Panc1 (cell line): ENCODE results near the gene SLC16A3. TPM values are rescaled to one million over a fixed set of nuclear protein-coding genes. Genes with fewer than 3 reads are reported as not detected.

Experiments used
- ATAC-seq: fragments of 200-7000 bp; cut with Tn5 transposase; 2 replicates; pipeline ENCODE4 v1.9.1; 2020; ENCODE audit warnings: mild to moderate bottlenecking, moderate library complexity
- BruUV-seq: library from RNA; stranded (reverse); fragments of 400-500 nt; replicated peaks from 2 replicates; lab custom pipeline; 2021; lab: Mats Ljungman, UMichigan
- CTCF ChIA-PET: fragments of 300-600 bp; sonication (Branson Sonifier 250); formaldehyde crosslinking; loops from one replicate; lab custom pipeline; 2022; ENCODE audit warnings: antibody characterized with exemption; lab: Charles Lee
- POLR2A ChIA-PET: fragments of 300-600 bp; sonication (Branson Sonifier 250); formaldehyde crosslinking; loops from one replicate; lab custom pipeline; 2022; ENCODE audit warnings: antibody characterized with exemption; lab: Charles Lee
- DNase-seq: peaks from one replicate; pipeline ENCODE4 v3.0.0-alpha.2; 2010; ENCODE audit warnings: low read depth, low spot score
- H3K27ac ChIP-seq: 2 replicates; pipeline ENCODE4 v1.5.1; 2011; ENCODE audit warnings: mild to moderate bottlenecking, low read length, inconsistent platforms
- H3K27me3 ChIP-seq: fragments of 200-500 bp; sonication (Bioruptor generic); 2 replicates; pipeline ENCODE4 v1.6.0; 2014; ENCODE audit warnings: low read length, inconsistent platforms; ENCODE audit not compliant: control insufficient read depth, insufficient read depth
- H3K36me3 ChIP-seq: fragments of 200-500 bp; sonication (Bioruptor generic); 2 replicates; pipeline ENCODE4 v1.5.1; 2014; ENCODE audit warnings: inconsistent platforms, mild to moderate bottlenecking, low read length, moderate library complexity; ENCODE audit not compliant: control insufficient read depth, insufficient read depth
- H3K4me1 ChIP-seq: 2 replicates; pipeline ENCODE4 v1.5.1; 2011; ENCODE audit warnings: inconsistent platforms, mild to moderate bottlenecking, low read length, moderate library complexity; ENCODE audit not compliant: control insufficient read depth, insufficient read depth
- H3K4me3 ChIP-seq, 2 experiments: 2 replicates each; pipeline ENCODE4 v1.5.1; 2011 to 2012; ENCODE audit warnings: low read depth in 2 of 2, low read length in 2 of 2, mild to moderate bottlenecking in 2 of 2, inconsistent platforms in 1 of 2, moderate library complexity in 1 of 2
- H3K9me3 ChIP-seq: fragments of 200-500 bp; sonication (Bioruptor generic); 2 replicates; pipeline ENCODE4 v1.5.1; 2014; ENCODE audit warnings: low read depth, mild to moderate bottlenecking, inconsistent platforms, low read length, moderate library complexity; ENCODE audit not compliant: control insufficient read depth, insufficient read depth
- POLR2AphosphoS5 ChIP-seq: IDR thresholded peaks from 2 replicates; pipeline ENCODE4 v1.6.1; 2012; ENCODE audit warnings: mild to moderate bottlenecking, low read depth, low read length, moderate library complexity
- SIN3A ChIP-seq: IDR thresholded peaks from 2 replicates; pipeline ENCODE4 v1.6.1; 2012; ENCODE audit warnings: low read depth, mild to moderate bottlenecking, low read length, moderate library complexity, borderline replicate concordance; ENCODE audit not compliant: insufficient read depth
- TCF7L2 ChIP-seq: IDR thresholded peaks from 2 replicates; pipeline ENCODE4 v1.6.1; 2011; ENCODE audit warnings: mild to moderate bottlenecking, low read depth, low read length, inconsistent platforms
- in situ Hi-C: cut with HindIII; loops from 2 replicates; pipeline ENCODE4 v1.10.0; 2016; ENCODE audit warnings: low sequenced_read_pairs, low pct_unique_long_range_greater_than_20kb
- intact Hi-C: fragments of 100-400 bp; cut with micrococcal nuclease; formaldehyde crosslinking; loops from one replicate; pipeline ENCODE4 v1.10.0; 2022; ENCODE audit not compliant: unreplicated experiment
- total RNA-seq: library from RNA; stranded (reverse); gene quantifications from one replicate; pipeline ENCODE4 v1.2.1, GENCODE V29; 2021; ENCODE audit not compliant: unreplicated experiment
- TF ChIP-seq, protein P1 (sequence below): fragments of 450-650 bp; IDR thresholded peaks from 2 replicates; pipeline ENCODE4 v1.5.1; 2017; ENCODE audit warnings: mild to moderate bottlenecking
- TF ChIP-seq, protein P2 (sequence below), 2 experiments: IDR thresholded peaks; 2 replicates each; pipeline ENCODE4 v1.6.1; 2011 to 2012; ENCODE audit warnings: low read depth in 2 of 2, control low read depth in 1 of 2, low read length in 1 of 2, mild to moderate bottlenecking in 1 of 2, moderate library complexity in 1 of 2; ENCODE audit not compliant: insufficient read depth in 1 of 2

SLC16A3 gene
- total RNA-seq, 1 experiment from 2014 or later: 581 TPM

DNA sequence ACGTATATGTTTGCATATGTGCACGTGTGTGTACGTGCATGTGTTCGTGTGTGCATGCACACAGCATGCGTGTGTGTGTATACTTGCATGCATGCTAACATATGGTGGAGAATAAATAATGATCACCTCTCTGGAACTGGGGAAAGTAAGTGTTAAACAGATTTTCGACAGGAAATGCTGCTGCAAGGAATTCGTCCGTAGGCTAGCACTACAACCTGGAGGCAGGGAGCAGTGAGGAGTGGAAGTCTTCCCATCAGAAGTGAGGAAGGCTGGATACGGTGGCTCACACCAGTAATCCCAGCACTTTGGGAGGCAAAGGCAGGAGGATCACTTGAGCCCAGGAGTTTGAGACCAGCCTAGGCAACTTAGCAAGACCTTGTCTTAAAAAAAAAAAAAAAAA is 49.5 kb downstream of the SLC16A3 start:
- H3K4me1 ChIP-seq: peaks cover 31% of the 10 kb centered on the region
- no TSS peak for BruUV-seq
- H3K27me3 ChIP-seq: no peaks in the 10 kb centered on the region
- H3K36me3 ChIP-seq: no peaks in the 10 kb centered on the region; the same call in 1 of the 2 replicates
- no peaks in the 10 kb centered on the region for H3K9me3 ChIP-seq
- intact Hi-C loops: no loop called here
- no peak overlapping the region for H3K4me3 ChIP-seq
- in situ Hi-C loops: no loop called here
- ChIA-PET POLR2A (no interaction called here), CTCF (no interaction called here)
- TF ChIP-seq, protein P1, sequence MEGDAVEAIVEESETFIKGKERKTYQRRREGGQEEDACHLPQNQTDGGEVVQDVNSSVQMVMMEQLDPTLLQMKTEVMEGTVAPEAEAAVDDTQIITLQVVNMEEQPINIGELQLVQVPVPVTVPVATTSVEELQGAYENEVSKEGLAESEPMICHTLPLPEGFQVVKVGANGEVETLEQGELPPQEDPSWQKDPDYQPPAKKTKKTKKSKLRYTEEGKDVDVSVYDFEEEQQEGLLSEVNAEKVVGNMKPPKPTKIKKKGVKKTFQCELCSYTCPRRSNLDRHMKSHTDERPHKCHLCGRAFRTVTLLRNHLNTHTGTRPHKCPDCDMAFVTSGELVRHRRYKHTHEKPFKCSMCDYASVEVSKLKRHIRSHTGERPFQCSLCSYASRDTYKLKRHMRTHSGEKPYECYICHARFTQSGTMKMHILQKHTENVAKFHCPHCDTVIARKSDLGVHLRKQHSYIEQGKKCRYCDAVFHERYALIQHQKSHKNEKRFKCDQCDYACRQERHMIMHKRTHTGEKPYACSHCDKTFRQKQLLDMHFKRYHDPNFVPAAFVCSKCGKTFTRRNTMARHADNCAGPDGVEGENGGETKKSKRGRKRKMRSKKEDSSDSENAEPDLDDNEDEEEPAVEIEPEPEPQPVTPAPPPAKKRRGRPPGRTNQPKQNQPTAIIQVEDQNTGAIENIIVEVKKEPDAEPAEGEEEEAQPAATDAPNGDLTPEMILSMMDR: no peak
- no peak for TF ChIP-seq POLR2AphosphoS5
- no peak for TF ChIP-seq SIN3A
- TF ChIP-seq, protein P2, sequence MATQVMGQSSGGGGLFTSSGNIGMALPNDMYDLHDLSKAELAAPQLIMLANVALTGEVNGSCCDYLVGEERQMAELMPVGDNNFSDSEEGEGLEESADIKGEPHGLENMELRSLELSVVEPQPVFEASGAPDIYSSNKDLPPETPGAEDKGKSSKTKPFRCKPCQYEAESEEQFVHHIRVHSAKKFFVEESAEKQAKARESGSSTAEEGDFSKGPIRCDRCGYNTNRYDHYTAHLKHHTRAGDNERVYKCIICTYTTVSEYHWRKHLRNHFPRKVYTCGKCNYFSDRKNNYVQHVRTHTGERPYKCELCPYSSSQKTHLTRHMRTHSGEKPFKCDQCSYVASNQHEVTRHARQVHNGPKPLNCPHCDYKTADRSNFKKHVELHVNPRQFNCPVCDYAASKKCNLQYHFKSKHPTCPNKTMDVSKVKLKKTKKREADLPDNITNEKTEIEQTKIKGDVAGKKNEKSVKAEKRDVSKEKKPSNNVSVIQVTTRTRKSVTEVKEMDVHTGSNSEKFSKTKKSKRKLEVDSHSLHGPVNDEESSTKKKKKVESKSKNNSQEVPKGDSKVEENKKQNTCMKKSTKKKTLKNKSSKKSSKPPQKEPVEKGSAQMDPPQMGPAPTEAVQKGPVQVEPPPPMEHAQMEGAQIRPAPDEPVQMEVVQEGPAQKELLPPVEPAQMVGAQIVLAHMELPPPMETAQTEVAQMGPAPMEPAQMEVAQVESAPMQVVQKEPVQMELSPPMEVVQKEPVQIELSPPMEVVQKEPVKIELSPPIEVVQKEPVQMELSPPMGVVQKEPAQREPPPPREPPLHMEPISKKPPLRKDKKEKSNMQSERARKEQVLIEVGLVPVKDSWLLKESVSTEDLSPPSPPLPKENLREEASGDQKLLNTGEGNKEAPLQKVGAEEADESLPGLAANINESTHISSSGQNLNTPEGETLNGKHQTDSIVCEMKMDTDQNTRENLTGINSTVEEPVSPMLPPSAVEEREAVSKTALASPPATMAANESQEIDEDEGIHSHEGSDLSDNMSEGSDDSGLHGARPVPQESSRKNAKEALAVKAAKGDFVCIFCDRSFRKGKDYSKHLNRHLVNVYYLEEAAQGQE (IDR thresholded peaks at IDR 0.05; ENCODE audit: insufficient read depth in 1 of 2, low read depth in 2 of 2, low read length in 1 of 2): no peak
- TF ChIP-seq TCF7L2: no peak
- ATAC-seq (no peak), DNase-seq (no peak)
- H3K27ac ChIP-seq: no peak overlapping the region

DNA sequence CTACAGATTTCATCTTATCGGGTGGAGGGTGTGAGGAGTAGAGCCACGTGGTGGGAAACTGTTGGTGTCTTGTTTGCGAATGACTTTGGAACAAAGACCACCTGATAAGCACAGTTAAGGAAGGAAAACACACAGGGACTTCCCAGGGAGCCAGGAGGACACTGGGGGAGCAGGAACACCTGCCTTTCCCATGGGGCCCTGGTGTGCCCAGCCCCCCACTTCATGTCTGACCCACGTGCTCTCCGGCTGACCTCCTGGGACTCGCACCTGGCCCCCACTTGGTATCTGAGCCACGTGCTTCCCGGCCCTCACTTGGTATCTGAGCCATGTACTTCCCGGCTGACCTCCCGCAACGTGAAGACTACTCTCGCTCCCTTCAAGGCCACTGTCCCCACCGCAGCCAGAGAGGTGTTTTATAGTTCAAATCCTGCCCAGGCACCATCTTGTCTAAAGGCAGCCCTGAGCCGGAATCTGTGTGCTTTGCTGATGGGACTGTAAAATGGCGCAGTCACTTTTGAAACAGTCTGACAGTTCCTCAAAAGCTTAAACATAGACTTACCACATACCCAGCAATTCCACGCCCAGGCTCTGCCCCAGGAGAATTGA is 50.0 kb downstream of the SLC16A3 start:
- no TSS peak for BruUV-seq
- DNase-seq: no peak
- intact Hi-C loops: no loop called here
- H3K27ac ChIP-seq: no peak overlapping the region
- ATAC-seq: no peak
- H3K27me3 ChIP-seq: no peaks in the 10 kb centered on the region
- no peak overlapping the region for H3K4me3 ChIP-seq
- peaks cover 34% of the 10 kb centered on the region for H3K4me1 ChIP-seq
- H3K9me3 ChIP-seq: no peaks in the 10 kb centered on the region
- ChIA-PET POLR2A (no interaction called here), CTCF (no interaction called here)
- in situ Hi-C loops: no loop called here
- H3K36me3 ChIP-seq: no peaks in the 10 kb centered on the region
- TF ChIP-seq, protein P2 (IDR thresholded peaks at IDR 0.05; ENCODE audit: insufficient read depth in 1 of 2, low read depth in 2 of 2, low read length in 1 of 2): no peak
- TF ChIP-seq, protein P1: no peak
- no peak for TF ChIP-seq POLR2AphosphoS5
- no peak for TF ChIP-seq TCF7L2
- TF ChIP-seq SIN3A: no peak
